Cardiac fibroblast (primary cell): ENCODE data around the gene IQCB1.
"Not testable (repeated sequence)": the region's sequence is repeated elsewhere in the genome, so short reads cannot be mapped to it uniquely, and the experiment has no call there.

Experiments used
- DNase-seq, 2 donors: peaks; one replicate each; pipeline versions ENCODE4 v3.0.0 to v3.0.0-alpha.2; 2010; ENCODE audit warnings: low read depth in 2 of 2
- H3K4me3 ChIP-seq, 2 donors: replicated peaks in 1 of 2; 1 replicate in 1 of 2; 2 replicates in 1 of 2; pipeline ENCODE4 v1.5.1; 2011; ENCODE audit warnings: low read depth in 2 of 2, low read length in 2 of 2, mild to moderate bottlenecking in 2 of 2, moderate library complexity in 1 of 2
- TF ChIP-seq, protein P1 (sequence below): IDR thresholded peaks from one replicate; pipeline ENCODE4 v1.5.1; 2011; ENCODE audit warnings: low read depth, mild to moderate bottlenecking, low read length, inconsistent platforms

IQCB1 gene

DNA sequence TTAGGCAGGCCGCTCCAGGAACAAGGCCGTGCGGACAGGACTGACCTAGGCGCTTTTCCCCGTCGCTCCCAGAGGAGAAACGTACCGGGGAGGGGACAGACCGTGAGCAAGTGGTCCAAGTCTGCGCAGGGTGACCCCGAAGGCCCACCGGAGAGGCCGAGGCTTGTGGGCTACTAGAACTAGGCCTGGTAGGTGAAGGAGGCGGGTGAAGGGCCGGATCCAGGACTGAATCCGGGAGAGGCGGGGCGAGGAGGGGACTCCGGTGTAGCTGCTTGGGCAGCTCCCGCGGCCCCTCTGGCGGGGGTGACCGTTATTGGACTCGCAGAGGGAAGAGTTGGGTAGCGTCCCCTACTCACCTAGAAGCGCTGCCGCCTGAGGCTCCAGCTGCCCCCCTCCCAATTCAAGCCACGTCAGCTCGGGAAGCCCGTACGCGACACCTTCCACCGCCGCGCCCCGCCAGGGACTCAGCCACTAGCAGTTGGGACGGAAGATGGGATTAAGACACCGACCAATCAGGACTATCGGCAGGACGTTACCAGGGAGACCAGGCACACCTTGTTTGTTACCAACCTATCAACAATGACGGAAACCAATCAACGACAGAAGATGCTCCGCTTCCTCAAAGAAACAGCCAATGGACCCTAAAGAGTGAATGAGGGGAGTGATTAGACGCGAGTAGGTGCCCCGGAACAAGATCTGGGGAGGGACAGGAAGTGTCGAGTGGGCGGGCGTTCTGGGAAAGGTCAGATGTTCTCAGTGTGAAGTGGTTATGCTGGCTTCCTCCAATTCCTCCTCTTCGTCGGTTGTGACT is 85.4 kb downstream of the IQCB1 start, which contains the start of gene GOLGB1:
GOLGB1 (minus strand) TSS at position 466 of the 811 bp plus-strand sequence. CDS start 18,770 bp downstream, outside the sequence.
- TF ChIP-seq, protein P1, sequence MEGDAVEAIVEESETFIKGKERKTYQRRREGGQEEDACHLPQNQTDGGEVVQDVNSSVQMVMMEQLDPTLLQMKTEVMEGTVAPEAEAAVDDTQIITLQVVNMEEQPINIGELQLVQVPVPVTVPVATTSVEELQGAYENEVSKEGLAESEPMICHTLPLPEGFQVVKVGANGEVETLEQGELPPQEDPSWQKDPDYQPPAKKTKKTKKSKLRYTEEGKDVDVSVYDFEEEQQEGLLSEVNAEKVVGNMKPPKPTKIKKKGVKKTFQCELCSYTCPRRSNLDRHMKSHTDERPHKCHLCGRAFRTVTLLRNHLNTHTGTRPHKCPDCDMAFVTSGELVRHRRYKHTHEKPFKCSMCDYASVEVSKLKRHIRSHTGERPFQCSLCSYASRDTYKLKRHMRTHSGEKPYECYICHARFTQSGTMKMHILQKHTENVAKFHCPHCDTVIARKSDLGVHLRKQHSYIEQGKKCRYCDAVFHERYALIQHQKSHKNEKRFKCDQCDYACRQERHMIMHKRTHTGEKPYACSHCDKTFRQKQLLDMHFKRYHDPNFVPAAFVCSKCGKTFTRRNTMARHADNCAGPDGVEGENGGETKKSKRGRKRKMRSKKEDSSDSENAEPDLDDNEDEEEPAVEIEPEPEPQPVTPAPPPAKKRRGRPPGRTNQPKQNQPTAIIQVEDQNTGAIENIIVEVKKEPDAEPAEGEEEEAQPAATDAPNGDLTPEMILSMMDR = no peak
- peak; percentile 99 to 100 for DNase-seq
- peak within 1 kb of the TSS; percentile 79 to 89 for H3K4me3 ChIP-seq

DNA sequence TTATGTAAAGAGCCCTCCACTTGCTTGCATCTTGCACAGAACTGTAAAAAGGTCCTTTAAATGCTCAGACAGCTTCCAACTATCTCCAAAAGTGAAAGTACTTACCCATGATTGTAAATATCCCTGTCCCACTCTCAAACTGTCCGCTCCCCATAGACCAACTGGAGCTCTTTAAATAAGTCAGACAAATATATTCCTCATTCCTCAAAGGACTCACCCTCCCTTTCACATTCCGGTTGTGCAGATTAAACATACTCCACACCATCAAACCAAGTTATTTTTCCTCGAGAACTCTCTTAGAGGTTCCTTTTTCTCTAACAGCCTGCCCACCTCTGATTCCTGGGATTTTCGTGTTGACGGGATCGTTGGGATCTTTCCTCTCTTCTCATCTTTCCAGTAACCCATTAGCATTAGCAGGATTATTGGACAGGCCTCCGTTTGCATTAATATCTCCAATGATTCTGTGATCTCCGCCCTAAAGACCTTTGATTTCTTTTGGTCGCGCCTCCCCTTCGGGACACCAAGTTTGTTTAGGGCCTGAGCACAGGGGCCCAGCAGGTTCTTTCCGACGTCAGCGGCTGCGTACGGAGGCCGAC is 86.1 kb downstream of the IQCB1 start:
- peak overlapping the region; percentile 79 to 89 for H3K4me3 ChIP-seq
- TF ChIP-seq, protein P1 = no peak
- peak; percentile 26 to 36 for DNase-seq

DNA sequence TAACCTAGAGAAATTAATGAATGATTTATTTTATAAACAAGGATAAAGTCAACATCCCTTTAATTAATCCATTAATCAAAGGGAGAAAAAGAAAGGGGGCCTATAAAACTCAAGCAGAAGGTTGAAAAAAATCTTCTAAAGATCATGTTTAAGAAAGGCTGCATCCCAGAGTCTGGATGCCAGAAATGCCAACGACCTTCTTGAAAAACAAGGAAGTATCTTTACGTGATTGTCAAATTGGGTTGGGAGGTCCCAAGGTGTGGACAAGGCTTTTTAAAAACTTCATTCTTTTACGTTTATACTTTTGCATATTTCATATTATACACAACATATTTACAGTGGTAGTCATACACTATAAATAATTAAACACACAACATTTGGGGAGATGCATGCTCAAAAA is 86.9 kb downstream of the IQCB1 start:
- DNase-seq = peak in 1 of 2 donors; percentile 9
- H3K4me3 ChIP-seq = peak overlapping the region; percentile 79 to 89
- TF ChIP-seq, protein P1 = no peak

- not testable (repeated sequence) for DNase-seq, H3K4me3 ChIP-seq
These were observed 91.8 kb downstream of the IQCB1 start for GRCh38 chr3:121743106-121743505.

- H3K4me3 ChIP-seq = no peak overlapping the region
- TF ChIP-seq, protein P1 = no peak
- DNase-seq = peak in 1 of 2 donors; percentile 16
These were observed 94.0 kb downstream of the IQCB1 start for GRCh38 chr3:121740896-121741295.

DNA sequence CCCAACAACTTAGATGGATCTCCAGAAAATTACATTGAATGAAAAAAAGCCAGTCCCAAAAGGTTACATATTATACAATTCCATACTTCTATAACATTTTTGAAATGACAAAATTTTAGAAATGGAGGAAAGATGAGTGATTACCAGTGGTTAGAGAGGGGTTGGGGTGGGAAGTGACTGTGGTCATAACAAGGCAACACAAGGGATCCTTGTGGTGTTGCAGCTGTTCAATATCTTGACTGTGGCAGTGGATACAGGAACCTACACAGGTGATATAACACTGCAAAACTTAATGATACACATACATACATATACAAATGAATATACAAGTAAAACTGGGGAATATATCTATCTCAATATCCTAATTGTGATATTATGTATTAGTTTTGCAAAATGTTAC is 95.0 kb downstream of the IQCB1 start:
- TF ChIP-seq, protein P1 = no peak
- no peak overlapping the region for H3K4me3 ChIP-seq
- no peak for DNase-seq

- no peak overlapping the region for H3K4me3 ChIP-seq
- no peak for DNase-seq
- TF ChIP-seq, protein P1 = no peak
These were observed 97.2 kb downstream of the IQCB1 start for GRCh38 chr3:121737644-121738043.
